Measurements from ENCODE around the gene RAB5IF.
"Not testable (repeated sequence)": the region's sequence is repeated elsewhere in the genome, so short reads cannot be mapped to it uniquely, and the experiment has no call there.

RAB5IF gene

DNA sequence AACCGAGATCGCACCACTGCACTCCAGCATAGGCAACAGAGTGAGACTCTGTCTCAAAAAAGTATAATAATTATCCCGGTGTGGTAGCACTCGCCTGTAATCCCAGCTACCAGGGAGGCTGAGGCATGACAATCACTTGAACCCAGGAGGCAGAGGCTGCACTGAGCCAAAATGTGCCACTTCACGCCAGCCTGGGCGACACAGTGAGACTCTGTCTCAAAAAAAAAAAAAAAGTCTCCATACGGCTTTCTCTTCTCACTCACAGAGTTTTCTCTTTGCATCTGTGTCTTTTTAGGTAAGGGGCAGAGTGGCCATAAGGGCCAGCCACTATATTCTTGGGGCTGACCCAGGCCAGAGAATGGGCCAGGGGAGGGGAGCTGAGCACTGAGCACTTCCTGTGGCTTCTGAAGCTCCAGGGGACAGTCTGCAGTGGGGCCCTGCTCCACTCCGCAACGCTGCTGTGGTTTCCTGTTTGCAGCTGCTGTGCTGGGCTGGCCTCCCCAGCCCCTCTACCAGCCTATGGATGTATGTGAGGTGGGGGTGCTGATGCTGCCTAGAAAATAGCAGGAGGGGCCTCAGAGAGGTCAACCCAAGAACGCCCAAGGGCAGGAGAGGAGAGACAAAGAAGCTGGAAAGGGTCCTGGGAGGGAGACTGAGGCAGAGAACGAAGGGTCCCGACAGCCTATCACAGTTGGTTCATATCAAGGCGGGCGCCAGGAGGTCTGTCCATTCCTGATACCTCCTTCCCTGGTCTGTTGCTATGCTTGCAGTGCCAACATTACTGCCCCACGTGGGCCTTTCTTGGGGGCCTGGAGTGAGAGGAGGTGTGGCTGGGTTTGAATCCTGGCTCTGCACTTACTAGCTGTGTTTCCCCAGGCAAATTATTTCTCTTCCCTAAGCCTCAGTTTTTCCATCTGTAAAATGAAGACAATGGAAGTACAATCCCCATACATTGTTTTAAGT lies 24.4 kb downstream of the RAB5IF start:
- no peak for DNase-seq (ENCODE audit: low read depth)

- DNase-seq (ENCODE audit: low read depth), result no peak
These were observed 26.1 kb downstream of the RAB5IF start for GRCh38 chr20:36631646-36632045.

GRCh38 chr20:36632147-36632486 lies 26.5 kb downstream of the RAB5IF start:
- no peak for DNase-seq (ENCODE audit: low read depth)

- DNase-seq (ENCODE audit: low read depth), result no peak
These were observed 27.1 kb downstream of the RAB5IF start for GRCh38 chr20:36632487-36633284.

- DNase-seq (ENCODE audit: low read depth), result no peak
These were observed 27.8 kb downstream of the RAB5IF start for GRCh38 chr20:36633285-36633772.

GRCh38 chr20:36634342-36634741 lies 28.8 kb downstream of the RAB5IF start:
- no peak for DNase-seq (ENCODE audit: low read depth)

DNA sequence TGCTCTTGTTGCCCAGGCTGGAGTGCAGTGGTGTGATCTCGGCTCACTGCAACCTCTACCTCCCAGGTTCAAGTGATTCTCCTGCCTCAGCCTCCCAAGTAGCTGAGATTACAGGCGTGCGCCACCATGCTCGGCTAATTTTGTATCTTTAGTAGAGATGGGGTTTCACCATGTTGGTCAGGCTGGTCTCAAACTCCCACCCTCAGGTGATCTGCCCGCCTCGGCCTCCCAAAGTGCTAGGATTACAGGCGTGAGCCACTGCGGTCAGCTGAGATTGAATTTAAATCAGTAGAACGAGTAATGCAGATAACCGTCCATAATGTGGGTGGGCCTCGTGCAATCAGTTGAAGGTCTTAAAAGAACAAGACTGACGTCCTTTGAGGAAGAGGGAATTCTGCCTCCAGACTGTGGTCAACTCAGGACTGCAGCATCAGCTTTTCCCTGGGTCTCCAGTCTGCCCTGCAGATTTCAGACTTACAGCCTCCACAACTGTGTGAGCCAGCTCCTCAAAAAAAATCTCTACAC lies 33.4 kb downstream of the RAB5IF start:
- DNase-seq (ENCODE audit: low read depth), result not testable (repeated sequence)

DNA sequence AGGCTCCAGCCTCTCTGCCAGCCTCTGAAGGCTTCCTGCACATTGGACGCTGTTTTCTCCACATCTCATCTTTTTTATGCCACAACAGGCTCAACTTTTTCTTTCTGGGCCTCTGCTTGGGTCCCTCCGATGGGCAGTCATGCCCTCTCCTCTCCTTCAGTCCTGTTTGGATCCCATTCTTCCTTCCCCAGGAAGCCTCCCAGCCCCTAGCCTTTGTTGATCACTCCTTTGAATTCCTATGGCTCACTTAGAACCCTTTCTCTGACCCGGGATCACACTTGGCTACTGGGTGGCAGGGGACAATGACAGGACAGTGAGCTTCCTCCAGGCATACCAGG lies 35.9 kb downstream of the RAB5IF start:
- no peak for DNase-seq (ENCODE audit: low read depth)

- DNase-seq (ENCODE audit: low read depth), result no peak
These were observed 36.6 kb downstream of the RAB5IF start for GRCh38 chr20:36642136-36642535.

DNA sequence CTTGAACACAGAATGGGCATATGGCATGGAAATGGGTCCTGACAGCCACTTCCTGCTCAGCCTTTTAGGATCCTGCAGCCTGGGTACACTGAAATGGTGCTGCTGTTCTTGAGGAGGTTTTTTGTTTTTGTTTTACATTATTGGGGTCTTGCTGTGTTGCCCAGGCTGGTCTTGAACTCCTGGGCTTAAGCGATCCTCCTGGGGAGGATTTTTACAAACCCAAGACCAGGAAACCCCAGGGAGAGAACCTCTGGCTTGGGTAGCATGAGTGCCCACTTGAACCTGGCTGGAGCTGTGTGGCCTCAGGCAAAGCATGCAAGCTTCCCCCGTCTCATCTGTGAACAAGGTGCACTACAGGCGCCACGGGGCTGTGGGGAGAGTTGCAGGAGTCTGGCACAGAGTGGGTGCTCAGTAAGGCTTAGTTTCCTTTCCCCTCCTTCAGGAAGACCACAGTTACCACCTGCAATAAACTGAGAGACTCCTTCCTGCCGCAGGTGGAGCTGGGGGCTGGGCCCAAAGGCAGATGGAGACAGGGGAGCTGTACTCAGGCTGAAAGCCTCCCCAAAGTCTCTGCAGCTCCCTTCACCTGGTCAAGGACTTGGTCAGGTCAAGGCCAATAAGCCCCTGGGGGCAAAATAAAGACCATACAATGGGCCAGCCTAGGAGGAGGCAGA lies 38.6 kb downstream of the RAB5IF start:
- peak; percentile 54 for DNase-seq (ENCODE audit: low read depth)

DNA sequence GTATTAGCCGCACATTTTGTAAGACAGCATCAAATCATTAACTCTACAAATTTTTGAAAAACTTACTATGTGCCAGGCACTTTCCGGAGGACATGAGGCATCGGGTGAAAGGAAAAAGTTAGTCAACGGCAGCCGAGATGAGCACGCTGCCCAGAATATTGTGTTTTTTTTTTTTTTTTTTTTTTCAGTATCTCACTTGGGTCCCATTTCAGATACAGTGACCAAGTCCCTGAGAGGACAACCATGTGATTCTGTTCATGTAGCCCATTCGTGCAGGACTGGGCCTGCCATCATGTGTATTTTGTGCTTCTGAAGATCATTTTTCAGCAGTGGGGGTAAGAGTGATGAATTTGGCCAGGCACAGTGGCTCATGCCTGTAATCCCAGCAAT lies 39.1 kb downstream of the RAB5IF start:
- DNase-seq (ENCODE audit: low read depth), result peak; percentile 35

DNA sequence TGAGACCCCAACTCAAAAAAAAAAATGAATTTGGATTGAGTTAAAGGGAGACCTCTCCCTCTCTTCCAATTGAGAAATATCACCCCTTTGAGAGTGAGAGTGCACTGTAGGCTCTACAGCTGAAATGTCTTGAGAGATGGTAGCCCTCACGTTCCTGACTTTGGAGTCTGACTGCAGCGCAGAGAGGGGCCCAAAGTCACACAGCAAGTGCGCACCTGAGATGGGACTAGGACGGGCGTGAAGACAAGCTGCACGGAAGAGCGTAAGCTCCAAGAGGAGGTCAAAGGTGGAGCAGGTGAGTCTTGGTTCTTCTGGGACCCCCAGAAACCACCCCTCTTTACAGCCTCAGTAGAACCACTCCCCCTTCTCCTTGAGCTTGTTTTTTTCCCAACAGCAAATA lies 39.8 kb downstream of the RAB5IF start:
- DNase-seq (ENCODE audit: low read depth), result no peak

DNA sequence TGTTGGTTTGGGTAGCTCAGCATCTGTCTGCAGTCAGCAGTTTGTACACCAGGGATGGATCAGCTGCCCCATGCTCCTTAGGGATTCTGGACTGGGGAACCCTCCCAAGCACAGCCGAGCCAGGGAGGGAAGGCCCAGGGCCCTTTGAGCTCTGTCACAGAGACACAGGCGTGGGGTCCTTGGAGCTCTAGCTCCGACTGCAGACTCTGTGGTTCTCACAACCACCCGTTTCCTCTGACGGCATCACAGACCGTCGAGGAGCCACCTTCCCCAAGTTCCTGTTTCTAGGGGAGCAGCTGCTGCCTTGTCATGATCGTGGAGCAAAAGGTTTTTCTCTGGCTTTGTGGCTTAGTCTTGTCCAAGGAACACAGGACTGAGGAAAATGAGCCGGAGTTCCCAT lies 40.4 kb downstream of the RAB5IF start, which contains the start of gene SLA2:
Gene SLA2 (minus strand): TSS at position 199 of the 400 bp plus-strand sequence. CDS start 4,861 bp downstream, outside the sequence.
- DNase-seq (ENCODE audit: low read depth), result peak; percentile 51

- no peak for DNase-seq (ENCODE audit: low read depth)
These were observed 41.1 kb downstream of the RAB5IF start for GRCh38 chr20:36646678-36647077.

- no peak for DNase-seq (ENCODE audit: low read depth)
These were observed 41.9 kb downstream of the RAB5IF start for GRCh38 chr20:36647196-36648121.

DNA sequence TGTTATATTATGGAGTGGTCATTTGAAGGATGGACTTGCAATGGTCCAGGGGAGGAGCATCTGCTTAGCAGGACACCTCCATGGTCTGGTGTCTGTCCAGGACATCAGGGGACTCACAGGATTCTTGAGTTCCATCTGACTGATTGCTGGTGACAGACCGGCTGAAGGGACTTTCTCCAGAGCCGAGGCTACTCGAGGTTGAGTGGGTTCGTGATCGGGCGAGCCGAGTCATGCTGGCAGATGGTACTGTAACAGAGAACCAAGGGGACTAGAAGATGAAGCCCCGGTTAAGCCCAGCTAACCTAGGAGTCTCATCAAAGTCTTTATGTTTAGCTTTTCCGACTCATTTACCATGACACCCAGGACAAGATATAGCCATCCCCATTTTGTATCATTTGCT lies 47.9 kb downstream of the RAB5IF start:
- no peak for DNase-seq (ENCODE audit: low read depth)

GRCh38 chr20:36654506-36654905 lies 48.9 kb downstream of the RAB5IF start:
- DNase-seq (ENCODE audit: low read depth), result no peak

GRCh38 chr20:36655004-36655403 lies 49.4 kb downstream of the RAB5IF start:
- DNase-seq (ENCODE audit: low read depth), result no peak

GRCh38 chr20:36656733-36657132 lies 51.2 kb downstream of the RAB5IF start:
- DNase-seq (ENCODE audit: low read depth), result no peak

- no peak for DNase-seq (ENCODE audit: low read depth)
These were observed 52.7 kb downstream of the RAB5IF start for GRCh38 chr20:36658300-36658699.
